GM06990 (cell line): ENCODE results near the gene ELOVL1.
A peak's percentile ranks its signal among the peaks of the same experiment; 100 is the strongest.

Source experiments
- DNase-seq: peaks from one replicate; pipeline ENCODE4 v3.0.0-alpha.2; 2011; ENCODE audit not compliant: insufficient read length; ENCODE audit errors: extremely low read depth
- H3K27me3 ChIP-seq: replicated peaks from 2 replicates; pipeline ENCODE4 v1.6.0; 2011; ENCODE audit warnings: low read length; ENCODE audit not compliant: control insufficient read depth, insufficient read depth
- H3K36me3 ChIP-seq: 2 replicates; pipeline ENCODE4 v1.5.1; 2011; ENCODE audit warnings: low read length; ENCODE audit not compliant: control insufficient read depth, insufficient read depth
- H3K4me3 ChIP-seq: replicated peaks from 2 replicates; pipeline ENCODE4 v1.5.1; 2011; ENCODE audit warnings: low read depth, mild to moderate bottlenecking, control low read depth, low read length
- CTCF ChIP-seq: IDR thresholded peaks from 2 replicates; pipeline ENCODE4 v1.5.1; 2011; ENCODE audit warnings: low read length, control low read depth, mild to moderate bottlenecking, inconsistent platforms; ENCODE audit not compliant: insufficient read depth, poor library complexity, severe bottlenecking

The ELOVL1 gene

GRCh38 chr1:43363283-43363934, 4.4 kb downstream of the ELOVL1 start:
- Histone ChIP-seq H3K36me3 (peaks cover 42% of the 10 kb centered on the region), H3K27me3 (no peaks in the 10 kb centered on the region), H3K4me3 (no peak overlapping the region)
- no peak for TF ChIP-seq CTCF
- DNase-seq, result no peak

- H3K4me3 ChIP-seq, result peak overlapping the region; percentile 87
- peaks cover 42% of the 10 kb centered on the region for H3K36me3 ChIP-seq
- DNase-seq, result no peak
These were observed 7.2 kb downstream of the ELOVL1 start for GRCh38 chr1:43360616-43361015.

GRCh38 chr1:43359696-43360095, 8.1 kb downstream of the ELOVL1 start:
- TF ChIP-seq CTCF, result no peak
- Histone ChIP-seq H3K36me3 (peaks cover 37% of the 10 kb centered on the region), H3K27me3 (no peaks in the 10 kb centered on the region), H3K4me3 (peak overlapping the region; percentile 87)
- no peak for DNase-seq

More at GRCh38 chr1:43360616-43361015, 7.2 kb downstream of the ELOVL1 start:
- H3K27me3 ChIP-seq, result no peaks in the 10 kb centered on the region
- no peak for TF ChIP-seq CTCF

DNA sequence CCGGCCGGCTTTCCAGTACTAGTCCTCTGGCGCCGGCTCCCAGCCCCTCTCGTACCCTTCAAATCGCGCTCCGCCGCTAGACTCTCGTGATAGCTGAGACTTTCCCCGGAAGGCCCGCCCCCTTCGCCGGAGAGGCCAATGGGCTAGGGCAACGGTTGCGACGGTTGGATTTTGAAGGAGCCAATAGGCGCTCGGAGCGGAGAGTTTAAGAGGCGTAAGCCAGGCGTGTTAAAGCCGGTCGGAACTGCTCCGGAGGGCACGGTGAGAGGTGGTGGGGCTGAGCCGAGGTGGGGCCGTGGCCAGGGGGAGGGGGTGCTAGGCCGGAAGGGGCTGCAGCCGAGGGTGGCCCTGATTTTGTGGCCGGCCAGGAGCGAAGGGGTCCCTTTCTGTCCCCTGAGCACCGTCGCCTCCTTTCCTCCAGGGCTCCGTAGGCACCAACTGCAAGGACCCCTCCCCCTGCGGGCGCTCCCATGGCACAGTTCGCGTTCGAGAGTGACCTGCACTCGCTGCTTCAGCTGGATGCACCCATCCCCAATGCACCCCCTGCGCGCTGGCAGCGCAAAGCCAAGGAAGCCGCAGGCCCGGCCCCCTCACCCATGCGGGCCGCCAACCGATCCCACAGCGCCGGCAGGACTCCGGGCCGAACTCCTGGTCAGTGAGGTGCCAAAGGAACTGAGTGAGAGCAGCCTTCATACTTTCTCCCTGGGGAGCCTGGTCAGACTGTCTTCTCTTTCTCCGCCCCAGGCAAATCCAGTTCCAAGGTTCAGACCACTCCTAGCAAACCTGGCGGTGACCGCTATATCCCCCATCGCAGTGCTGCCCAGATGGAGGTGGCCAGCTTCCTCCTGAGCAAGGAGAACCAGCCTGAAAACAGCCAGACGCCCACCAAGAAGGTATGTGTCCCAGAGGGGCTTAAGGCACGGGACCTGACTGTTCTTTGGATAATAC, 8.8 kb downstream of the ELOVL1 start, which contains the start of gene CDC20:
TSS of gene CDC20 (plus strand) at position 236 of the 948 bp plus-strand sequence. CDS start at position 471, 235 bp downstream.
- peaks cover 31% of the 10 kb centered on the region for H3K36me3 ChIP-seq

More for the DNA sequence above, 8.8 kb downstream of the ELOVL1 start, which contains the start of gene CDC20:
- no peaks in the 10 kb centered on the region for H3K27me3 ChIP-seq
- peak within 1 kb of the TSS; percentile 87 for H3K4me3 ChIP-seq
- DNase-seq, result peak; percentile 95
- no peak for TF ChIP-seq CTCF
